ENCODE data around the gene LYRM1.

GRCh38 chr16:20900299-20901067, at the start of gene LYRM1, which contains the start of gene DCUN1D3:
- TF ChIP-seq CTCF (IDR thresholded peaks at IDR 0.05) (no peak), POLR2A (IDR thresholded peaks at IDR 0.05) (peak; percentile 81 to 97)

Measured in uterus (tissue), 2 donors.